ENCODE results near the gene CRMP1. TPM values are rescaled to one million over a fixed set of nuclear protein-coding genes. Genes with fewer than 3 reads are reported as not detected.

The CRMP1 gene
- total RNA-seq, 1 experiment from 2014 or later = not detected

DNA sequence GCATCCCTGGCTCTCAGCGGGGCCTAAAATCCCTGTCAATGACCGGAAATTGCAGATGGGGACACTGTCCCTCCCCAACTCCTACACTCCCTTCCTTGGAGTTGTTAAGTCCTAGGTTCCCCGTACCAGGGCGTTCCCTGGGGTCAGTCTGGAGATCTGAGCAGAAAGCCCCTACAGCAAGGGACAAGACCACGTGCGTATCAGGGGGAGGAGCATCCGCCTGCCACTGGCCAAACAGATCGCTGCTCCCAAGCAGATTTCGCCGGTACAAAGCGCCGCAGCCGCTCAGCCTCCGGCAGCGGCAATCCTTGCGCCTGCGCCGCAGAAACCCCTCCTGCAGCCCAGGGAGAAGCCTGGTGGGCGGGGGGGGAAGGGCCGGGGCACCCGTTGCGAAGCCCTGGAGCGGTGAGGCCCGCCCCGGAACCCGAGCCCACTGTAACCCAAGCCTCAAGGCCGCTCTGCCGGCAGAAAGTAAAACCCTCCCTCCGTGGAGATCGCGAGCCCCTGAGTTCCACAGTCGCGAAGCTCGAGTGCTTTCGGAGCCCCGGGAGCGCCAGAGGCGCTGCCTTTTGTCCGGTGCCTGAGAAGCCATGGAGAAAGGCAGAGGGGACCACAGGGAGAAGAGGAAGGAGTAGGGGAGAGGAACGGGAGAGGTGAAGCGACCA, 2.7 kb downstream of the CRMP1 start:
- peaks cover 52% of the 10 kb centered on the region for H3K27me3 ChIP-seq (ENCODE audit: low read length)
- no peak for DNase-seq
- H3K9me3 ChIP-seq (ENCODE audit: low read length) = no peaks in the 10 kb centered on the region
- H4K20me1 ChIP-seq (ENCODE audit: low read length) = no peaks in the 10 kb centered on the region
- no peak overlapping the region for H3K9ac ChIP-seq (ENCODE audit: low read length)
- no peaks in the 10 kb centered on the region for H3K36me3 ChIP-seq (ENCODE audit: low read depth, low read length)
- BruUV-seq (replicated peaks) = no TSS peak
- no peak overlapping the region for H3K4me3 ChIP-seq (ENCODE audit: low read length)
- H3K79me2 ChIP-seq (ENCODE audit: low read length) = no peaks in the 10 kb centered on the region
- TF ChIP-seq EZH2 (IDR thresholded peaks at IDR 0.05; ENCODE audit: low read length, unreplicated experiment) (no peak), EZH2phosphoT487 (IDR thresholded peaks at IDR 0.05; ENCODE audit: borderline replicate concordance, low read length) (no peak)
- TF ChIP-seq, protein P1, sequence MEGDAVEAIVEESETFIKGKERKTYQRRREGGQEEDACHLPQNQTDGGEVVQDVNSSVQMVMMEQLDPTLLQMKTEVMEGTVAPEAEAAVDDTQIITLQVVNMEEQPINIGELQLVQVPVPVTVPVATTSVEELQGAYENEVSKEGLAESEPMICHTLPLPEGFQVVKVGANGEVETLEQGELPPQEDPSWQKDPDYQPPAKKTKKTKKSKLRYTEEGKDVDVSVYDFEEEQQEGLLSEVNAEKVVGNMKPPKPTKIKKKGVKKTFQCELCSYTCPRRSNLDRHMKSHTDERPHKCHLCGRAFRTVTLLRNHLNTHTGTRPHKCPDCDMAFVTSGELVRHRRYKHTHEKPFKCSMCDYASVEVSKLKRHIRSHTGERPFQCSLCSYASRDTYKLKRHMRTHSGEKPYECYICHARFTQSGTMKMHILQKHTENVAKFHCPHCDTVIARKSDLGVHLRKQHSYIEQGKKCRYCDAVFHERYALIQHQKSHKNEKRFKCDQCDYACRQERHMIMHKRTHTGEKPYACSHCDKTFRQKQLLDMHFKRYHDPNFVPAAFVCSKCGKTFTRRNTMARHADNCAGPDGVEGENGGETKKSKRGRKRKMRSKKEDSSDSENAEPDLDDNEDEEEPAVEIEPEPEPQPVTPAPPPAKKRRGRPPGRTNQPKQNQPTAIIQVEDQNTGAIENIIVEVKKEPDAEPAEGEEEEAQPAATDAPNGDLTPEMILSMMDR (conservative IDR thresholded peaks at IDR 0.05; ENCODE audit: low read depth, low read length) = no peak
- H3K9me2 ChIP-seq (replicated peaks; ENCODE audit: low read length) = no peaks in the 10 kb centered on the region
- POLR2A ChIA-PET (ENCODE audit: unreplicated experiment) = no interaction called here
- no peak for ATAC-seq
- CTCF ChIA-PET = no interaction called here
- H3K27ac ChIP-seq (ENCODE audit: low read length) = no peak overlapping the region
- H3K4me2 ChIP-seq (ENCODE audit: low read length) = no peak overlapping the region
- no peaks in the 10 kb centered on the region for H3K4me1 ChIP-seq (ENCODE audit: insufficient read depth, low read length)
- H2AFZ ChIP-seq (ENCODE audit: low read length) = no peak overlapping the region
- intact Hi-C loops (cut with micrococcal nuclease) = no loop called here
- no peaks in the 10 kb centered on the region for H3F3A ChIP-seq (ENCODE audit: low read length, unreplicated experiment)

- intact Hi-C loops (cut with micrococcal nuclease) = no loop called here
- Histone ChIP-seq H3K4me3 (ENCODE audit: low read length) (no peak overlapping the region), H3K4me2 (ENCODE audit: low read length) (no peak overlapping the region), H3K79me2 (ENCODE audit: low read length) (no peaks in the 10 kb centered on the region), H3K27ac (ENCODE audit: low read length) (no peak overlapping the region), H3K36me3 (ENCODE audit: low read depth, low read length) (no peaks in the 10 kb centered on the region), H3K27me3 (ENCODE audit: low read length) (peaks cover 52% of the 10 kb centered on the region), H4K20me1 (ENCODE audit: low read length) (no peaks in the 10 kb centered on the region), H3K9me3 (ENCODE audit: low read length) (no peaks in the 10 kb centered on the region), H3F3A (ENCODE audit: low read length, unreplicated experiment) (no peaks in the 10 kb centered on the region), H3K9me2 (replicated peaks; ENCODE audit: low read length) (no peaks in the 10 kb centered on the region), H3K4me1 (ENCODE audit: insufficient read depth, low read length) (no peaks in the 10 kb centered on the region), H2AFZ (ENCODE audit: low read length) (no peak overlapping the region), H3K9ac (ENCODE audit: low read length) (no peak overlapping the region)
- no peak for DNase-seq
- ChIA-PET CTCF (no interaction called here), POLR2A (ENCODE audit: unreplicated experiment) (no interaction called here)
- no TSS peak for BruUV-seq (replicated peaks)
- TF ChIP-seq, protein P1 (conservative IDR thresholded peaks at IDR 0.05; ENCODE audit: low read depth, low read length) = no peak
- TF ChIP-seq EZH2phosphoT487 (IDR thresholded peaks at IDR 0.05; ENCODE audit: borderline replicate concordance, low read length) (no peak), EZH2 (IDR thresholded peaks at IDR 0.05; ENCODE audit: low read length, unreplicated experiment) (no peak)
- no peak for ATAC-seq
Measured at GRCh38 chr4:5889002-5889696, 3.7 kb downstream of the CRMP1 start.

Data from PC-3 (cell line).